DOHH2 (cell line): ENCODE measurements around the gene GSTA2.
"Not testable (repeated sequence)": the region's sequence is repeated elsewhere in the genome, so short reads cannot be mapped to it uniquely, and the experiment has no call there.

Source experiments
- H3F3A ChIP-seq: fragments of 200-600 bp; sonication (generic), shearing (Covaris generic); 2 replicates; pipeline ENCODE4 v1.6.0; 2016; ENCODE audit warnings: antibody characterized with exemption, mild to moderate bottlenecking; ENCODE audit not compliant: control insufficient read depth, insufficient read depth
- H3K27ac ChIP-seq: fragments of 200-600 bp; sonication (generic); 2 replicates; pipeline ENCODE4 v1.5.1; 2014; ENCODE audit warnings: low read depth, mild to moderate bottlenecking, low read length, moderate library complexity
- H3K27me3 ChIP-seq: fragments of 200-600 bp; sonication (generic); 2 replicates; pipeline ENCODE4 v1.6.1; 2014; ENCODE audit warnings: mild to moderate bottlenecking, low read length, mixed read lengths; ENCODE audit not compliant: control insufficient read depth
- H3K36me3 ChIP-seq: fragments of 200-600 bp; sonication (generic); 2 replicates; pipeline ENCODE4 v1.6.1; 2014; ENCODE audit warnings: mild to moderate bottlenecking, low read length, moderate library complexity, mixed read lengths; ENCODE audit not compliant: control insufficient read depth
- H3K4me1 ChIP-seq: fragments of 200-600 bp; sonication (generic); 2 replicates; pipeline ENCODE4 v1.6.1; 2014; ENCODE audit warnings: mild to moderate bottlenecking, low read length, mixed read lengths; ENCODE audit not compliant: control insufficient read depth
- H3K4me2 ChIP-seq: fragments of 200-600 bp; sonication (generic); 2 replicates; pipeline ENCODE4 v1.6.0; 2014; ENCODE audit warnings: mild to moderate bottlenecking, low read length, moderate library complexity
- H3K4me3 ChIP-seq: fragments of 200-600 bp; sonication (generic); 2 replicates; pipeline ENCODE4 v1.5.1; 2014; ENCODE audit warnings: mild to moderate bottlenecking, low read length, mixed read lengths
- H3K79me2 ChIP-seq: fragments of 200-600 bp; sonication (generic); 2 replicates; pipeline ENCODE4 v1.6.1; 2014; ENCODE audit warnings: mild to moderate bottlenecking, low read length, mixed read lengths; ENCODE audit not compliant: control insufficient read depth
- H3K9me2 ChIP-seq: fragments of 200-600 bp; sonication (generic); replicated peaks from 2 replicates; pipeline ENCODE4 v1.6.1; 2014; ENCODE audit warnings: mild to moderate bottlenecking, low read length, mixed read lengths; ENCODE audit not compliant: control insufficient read depth
- H3K9me3 ChIP-seq: fragments of 200-600 bp; sonication (generic); 2 replicates; pipeline ENCODE4 v1.6.1; 2014; ENCODE audit warnings: antibody characterized with exemption, low read length, mixed read lengths; ENCODE audit not compliant: control insufficient read depth, insufficient read depth
- H4K20me1 ChIP-seq: fragments of 200-600 bp; sonication (generic); 2 replicates; pipeline ENCODE4 v1.6.0; 2014; ENCODE audit warnings: low read depth, mild to moderate bottlenecking, antibody characterized with exemption, low read length, moderate library complexity; ENCODE audit not compliant: control insufficient read depth, insufficient read depth
- CTCF ChIP-seq: fragments of 200-600 bp; sonication (generic); IDR thresholded peaks from one replicate; pipeline ENCODE4 v1.5.1; 2014; ENCODE audit warnings: antibody characterized with exemption, mild to moderate bottlenecking, low read depth, low read length; ENCODE audit not compliant: poor library complexity, severe bottlenecking
- EZH2phosphoT487 ChIP-seq: fragments of 200-600 bp; sonication (generic); IDR thresholded peaks from 2 replicates; pipeline ENCODE4 v1.6.1; 2017; ENCODE audit warnings: borderline replicate concordance, mild to moderate bottlenecking, antibody characterized with exemption, low read length, moderate library complexity, mixed read lengths

The GSTA2 gene

DNA sequence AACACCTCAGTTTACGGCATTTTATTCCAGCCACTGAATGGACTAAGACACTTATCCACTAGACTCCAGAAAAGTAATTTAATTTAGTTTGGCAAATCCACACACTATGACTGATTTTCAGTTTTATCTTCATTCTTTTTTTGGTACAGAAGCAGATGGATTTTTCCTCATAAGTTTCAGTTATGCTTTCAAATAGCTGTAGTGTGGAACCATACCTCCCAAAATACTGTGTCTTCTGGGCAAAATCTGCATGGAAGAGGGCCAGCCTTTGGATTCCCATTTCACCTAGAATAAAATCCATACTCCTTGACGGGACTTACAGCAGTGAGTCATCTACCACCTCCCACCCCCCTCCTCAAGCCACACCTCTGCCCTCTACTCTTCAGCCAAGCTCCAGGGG, 43.0 kb downstream of the GSTA2 start:
- H4K20me1 ChIP-seq: no peaks in the 10 kb centered on the region
- H3K27me3 ChIP-seq: peaks cover 12% of the 10 kb centered on the region
- no peak overlapping the region for H3K4me2 ChIP-seq
- no peaks in the 10 kb centered on the region for H3K9me2 ChIP-seq
- H3F3A ChIP-seq: no peaks in the 10 kb centered on the region
- H3K79me2 ChIP-seq: no peaks in the 10 kb centered on the region
- no peak overlapping the region for H3K4me3 ChIP-seq
- H3K9me3 ChIP-seq: no peaks in the 10 kb centered on the region
- H3K36me3 ChIP-seq: no peaks in the 10 kb centered on the region
- H3K27ac ChIP-seq: no peak overlapping the region
- no peaks in the 10 kb centered on the region for H3K4me1 ChIP-seq
- TF ChIP-seq CTCF (no peak), EZH2phosphoT487 (no peak)

- TF ChIP-seq CTCF: no peak
- TF ChIP-seq EZH2phosphoT487: no peak
- no peaks in the 10 kb centered on the region for H3K4me1 ChIP-seq
These were observed 44.7 kb downstream of the GSTA2 start for GRCh38 chr6:52718550-52718949.

DNA sequence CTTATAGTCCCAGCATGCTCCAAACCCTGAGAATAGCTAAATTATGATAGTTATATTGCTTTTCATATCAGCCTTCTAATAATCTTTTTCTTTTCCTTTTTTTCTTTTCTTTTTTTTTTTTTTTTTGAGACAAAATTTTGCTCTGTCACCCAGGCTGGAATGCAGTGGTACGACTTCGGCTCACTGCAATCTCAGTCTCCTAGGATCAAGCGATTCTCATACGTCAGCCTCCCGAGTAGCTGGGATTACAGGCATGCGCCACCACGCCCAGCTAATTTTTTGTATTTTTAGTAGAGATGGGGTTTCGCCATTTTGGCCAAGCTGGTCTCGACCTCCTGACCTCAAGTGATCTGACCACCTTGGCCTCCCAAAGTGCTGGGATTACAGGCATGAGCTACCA, 48.5 kb downstream of the GSTA2 start:
- not testable (repeated sequence) for H3K79me2 ChIP-seq, H3K9me3 ChIP-seq, H3K36me3 ChIP-seq, H3F3A ChIP-seq, H3K4me2 ChIP-seq, H3K4me1 ChIP-seq, H4K20me1 ChIP-seq, H3K9me2 ChIP-seq, H3K27ac ChIP-seq, H3K4me3 ChIP-seq
- H3K27me3 ChIP-seq: peaks cover 12% of the 10 kb centered on the region

More at GRCh38 chr6:52718550-52718949, 44.7 kb downstream of the GSTA2 start:
- Histone ChIP-seq H3F3A (no peaks in the 10 kb centered on the region), H3K27ac (no peak overlapping the region), H3K4me2 (no peak overlapping the region), H3K9me2 (no peaks in the 10 kb centered on the region), H3K9me3 (no peaks in the 10 kb centered on the region), H3K27me3 (peaks cover 12% of the 10 kb centered on the region), H3K4me3 (no peak overlapping the region), H3K36me3 (no peaks in the 10 kb centered on the region), H3K79me2 (no peaks in the 10 kb centered on the region), H4K20me1 (no peaks in the 10 kb centered on the region)

DNA sequence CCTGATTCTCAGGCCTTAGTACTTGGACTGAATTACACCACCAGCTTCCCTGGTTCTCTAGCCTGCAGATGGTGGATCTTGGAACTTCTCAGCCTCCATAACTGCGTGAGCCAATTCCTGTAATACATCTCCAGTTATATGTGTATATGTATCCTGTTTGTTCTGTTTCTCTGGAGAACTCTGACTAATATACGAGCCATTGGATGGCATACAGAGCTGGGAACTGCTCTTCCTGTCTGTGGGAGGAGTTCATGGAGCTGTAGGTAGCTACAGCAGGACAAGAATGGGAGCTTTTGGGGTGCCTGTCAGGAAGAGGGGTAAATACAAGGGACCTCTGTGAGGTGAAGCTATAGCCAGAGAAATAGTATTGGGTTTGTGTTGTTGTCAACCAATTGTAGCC, 51.1 kb downstream of the GSTA2 start:
- Histone ChIP-seq H3K27ac (no peak overlapping the region), H3K36me3 (no peaks in the 10 kb centered on the region), H3K9me3 (no peaks in the 10 kb centered on the region), H3K9me2 (no peaks in the 10 kb centered on the region), H3K79me2 (no peaks in the 10 kb centered on the region), H3K27me3 (peaks cover 7% of the 10 kb centered on the region; the same call in 1 of the 2 replicates), H3K4me1 (no peaks in the 10 kb centered on the region), H3F3A (no peaks in the 10 kb centered on the region), H3K4me2 (no peak overlapping the region), H3K4me3 (no peak overlapping the region), H4K20me1 (no peaks in the 10 kb centered on the region)
- no peak for TF ChIP-seq CTCF
- no peak for TF ChIP-seq EZH2phosphoT487
